ENCODE results near the gene TTI1. TPM values are rescaled to one million over a fixed set of nuclear protein-coding genes. Genes with fewer than 3 reads are reported as not detected.
A peak's percentile ranks its signal among the peaks of the same experiment; 100 is the strongest.

Gene TTI1
- total and polyA plus RNA-seq, 3 experiments from 2014 or later = 16.7 to 41.6 (median 40.5) TPM

DNA sequence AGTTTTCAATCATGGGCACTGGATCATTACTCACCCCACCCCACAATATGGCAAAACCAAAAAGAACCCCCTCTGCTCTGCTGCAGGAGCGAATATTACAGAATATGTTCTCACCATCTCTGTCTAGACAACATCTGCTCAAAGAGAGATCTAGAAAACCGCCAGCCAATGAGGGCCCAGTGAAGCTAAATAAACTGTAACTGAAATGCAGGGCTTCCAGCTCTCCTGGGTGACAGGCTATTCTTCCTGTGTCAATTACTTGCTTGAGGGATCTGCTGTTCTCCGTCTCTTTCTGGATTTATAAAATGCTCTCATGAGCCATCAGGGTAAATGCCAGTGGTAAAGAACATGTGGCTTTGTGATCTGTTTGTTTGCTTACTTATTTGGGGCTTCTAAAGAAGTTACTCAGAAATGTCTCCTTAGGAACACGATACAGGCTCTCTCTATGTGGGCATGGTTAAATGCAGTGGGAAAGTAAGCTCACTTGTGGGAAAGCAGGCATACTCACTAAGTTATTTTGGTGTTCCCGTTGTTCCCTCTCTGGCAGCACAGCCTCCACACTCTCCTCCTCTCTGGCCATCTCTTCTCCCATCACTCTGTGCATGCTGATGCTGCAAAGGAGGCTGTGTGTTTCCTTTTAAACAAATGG lies 44.8 kb downstream of the TTI1 start:
- H3K4me1 ChIP-seq (ENCODE audit: insufficient read depth, low read length) = peaks cover 9% of the 10 kb centered on the region
- ChIA-PET CTCF (no interaction called here), POLR2A (no interaction called here)
- Mint-ChIP-seq H3K36me3 (peaks cover 8 to 87% (median 27%) of the 10 kb centered on the region in 3 donors), H3K27ac (peak overlapping the region in 1 of 8 donors; percentile 2), H3K4me1 (peaks cover 23 to 24% (median 24%) of the 10 kb centered on the region in 3 donors), H3K4me3 (no peak overlapping the region), H3K9me3 (no peaks in the 10 kb centered on the region), H3K27me3 (no peaks in the 10 kb centered on the region)
- no peak for DNase-seq
- H3K9me3 ChIP-seq (ENCODE audit: low read length) = no peaks in the 10 kb centered on the region
- no peak overlapping the region for H3K4me3 ChIP-seq (ENCODE audit: low read length)
- H3K36me3 ChIP-seq (ENCODE audit: insufficient read depth, low read length) = peaks cover 18% of the 10 kb centered on the region
- no peaks in the 10 kb centered on the region for H3K27me3 ChIP-seq (ENCODE audit: insufficient read depth, low read length, poor library complexity, severe bottlenecking)
- no peak overlapping the region for H3K27ac ChIP-seq (ENCODE audit: low read depth, low read length)

GRCh38 chr20:37987602-37988290 lies 45.5 kb downstream of the TTI1 start:
- Mint-ChIP-seq H3K27ac (no peak overlapping the region), H3K36me3 (peaks cover 9 to 89% (median 28%) of the 10 kb centered on the region in 3 donors), H3K4me3 (peak overlapping the region in 1 of 7 donors; percentile 61), H3K4me1 (peaks cover 23 to 24% (median 24%) of the 10 kb centered on the region in 3 donors), H3K9me3 (no peaks in the 10 kb centered on the region), H3K27me3 (no peaks in the 10 kb centered on the region)
- no peak for DNase-seq
- no peaks in the 10 kb centered on the region for H3K9me3 ChIP-seq (ENCODE audit: low read length)
- H3K27ac ChIP-seq (ENCODE audit: low read depth, low read length) = no peak overlapping the region
- POLR2A ChIA-PET = no interaction called here
- no peaks in the 10 kb centered on the region for H3K27me3 ChIP-seq (ENCODE audit: insufficient read depth, low read length, poor library complexity, severe bottlenecking)
- peaks cover 18% of the 10 kb centered on the region for H3K36me3 ChIP-seq (ENCODE audit: insufficient read depth, low read length)
- peaks cover 9% of the 10 kb centered on the region for H3K4me1 ChIP-seq (ENCODE audit: insufficient read depth, low read length)
- CTCF ChIA-PET = no interaction called here
- no peak overlapping the region for H3K4me3 ChIP-seq (ENCODE audit: low read length)

DNA sequence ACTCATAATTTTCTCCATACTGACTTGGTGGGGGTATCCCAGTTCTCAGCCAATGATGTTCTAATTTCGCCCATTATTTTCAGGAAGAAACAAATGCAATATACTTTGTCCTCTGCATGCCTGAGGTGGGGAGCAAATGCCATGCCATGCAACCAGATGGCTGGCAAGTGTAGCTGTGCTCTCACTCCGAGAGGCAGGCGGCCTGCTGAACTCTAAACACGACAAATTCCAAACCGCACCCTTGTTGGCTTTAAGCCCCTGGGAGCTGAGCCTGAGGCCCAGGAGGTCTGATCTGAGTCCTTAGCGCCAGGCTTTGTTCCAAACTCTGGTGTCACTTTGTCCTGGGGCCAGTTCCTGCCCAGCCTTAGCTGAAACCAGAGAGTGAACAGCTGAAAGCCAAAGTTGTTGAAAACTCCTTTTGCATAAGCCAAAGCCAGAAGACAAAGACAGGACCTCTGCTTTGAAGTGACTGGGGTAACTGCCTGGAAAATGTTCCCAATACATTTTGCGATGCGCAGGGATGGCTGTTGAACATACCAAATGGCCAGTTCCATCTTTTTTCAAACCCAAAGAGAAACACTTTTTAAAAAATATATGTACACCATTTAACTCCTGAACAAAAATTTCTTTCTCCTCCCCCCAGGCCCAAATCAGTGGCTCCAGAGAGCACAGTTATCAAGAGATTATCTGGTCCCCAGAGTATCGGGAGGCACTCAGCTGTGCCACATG lies 46.2 kb downstream of the TTI1 start:
- H3K27me3 Mint-ChIP-seq = no peaks in the 10 kb centered on the region
- peak overlapping the region in 1 of 7 donors; percentile 61 for H3K4me3 Mint-ChIP-seq
- no peaks in the 10 kb centered on the region for H3K9me3 ChIP-seq (ENCODE audit: low read length)
- ChIA-PET POLR2A (no interaction called here), CTCF (no interaction called here)
- H3K4me1 ChIP-seq (ENCODE audit: insufficient read depth, low read length) = peaks cover 9% of the 10 kb centered on the region
- H3K36me3 Mint-ChIP-seq = peaks cover 15 to 92% (median 32%) of the 10 kb centered on the region in 3 donors
- no peaks in the 10 kb centered on the region for H3K9me3 Mint-ChIP-seq
- no peak for DNase-seq
- no peak overlapping the region for H3K27ac ChIP-seq (ENCODE audit: low read depth, low read length)
- no peak overlapping the region for H3K27ac Mint-ChIP-seq
- H3K27me3 ChIP-seq (ENCODE audit: insufficient read depth, low read length, poor library complexity, severe bottlenecking) = no peaks in the 10 kb centered on the region
- H3K4me3 ChIP-seq (ENCODE audit: low read length) = no peak overlapping the region
- peaks cover 23 to 24% (median 24%) of the 10 kb centered on the region in 3 donors for H3K4me1 Mint-ChIP-seq
- H3K36me3 ChIP-seq (ENCODE audit: insufficient read depth, low read length) = peaks cover 18% of the 10 kb centered on the region

DNA sequence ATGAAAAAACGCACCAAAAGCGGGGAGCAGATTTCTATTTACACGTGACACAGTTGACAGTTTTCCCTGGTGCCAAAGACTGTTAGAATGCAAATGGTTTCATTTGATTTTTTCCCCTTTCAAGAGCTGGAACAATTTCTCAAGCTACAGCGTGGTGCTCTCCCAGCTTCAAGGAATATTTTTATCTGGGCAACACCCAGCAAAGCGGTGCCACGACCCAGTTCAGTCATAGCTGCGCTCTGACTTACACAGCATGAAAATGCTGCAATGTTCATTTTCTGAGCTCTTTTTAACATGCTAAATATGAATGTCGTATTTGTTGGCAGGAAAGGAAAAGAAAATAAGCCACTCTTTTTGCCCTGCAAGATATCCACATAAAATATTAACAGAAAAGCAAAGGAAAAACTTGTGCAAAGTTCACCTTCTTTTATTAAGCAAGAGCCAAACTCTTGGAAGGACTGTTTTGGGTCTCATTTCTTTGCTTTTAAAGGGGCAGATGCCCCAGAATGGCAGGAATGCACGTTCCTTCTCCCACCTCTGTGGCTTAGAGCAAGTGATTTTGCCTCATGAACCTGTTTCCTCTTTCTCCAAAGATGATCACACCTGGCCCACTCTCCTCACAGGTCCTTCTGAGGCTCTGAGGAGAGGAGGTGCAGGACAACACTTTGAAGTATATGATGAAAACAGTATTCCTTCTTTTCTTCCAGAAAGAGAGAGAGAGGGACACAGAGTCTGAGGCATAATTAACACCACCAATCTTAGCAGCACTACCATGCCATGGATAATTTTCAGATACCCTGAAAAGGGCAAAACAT lies 47.0 kb downstream of the TTI1 start:
- peaks cover 21 to 92% (median 34%) of the 10 kb centered on the region in 3 donors for H3K36me3 Mint-ChIP-seq
- DNase-seq = no peak
- H3K27me3 ChIP-seq (ENCODE audit: insufficient read depth, low read length, poor library complexity, severe bottlenecking) = no peaks in the 10 kb centered on the region
- CTCF ChIA-PET = no interaction called here
- H3K9me3 Mint-ChIP-seq = no peaks in the 10 kb centered on the region
- H3K4me1 ChIP-seq (ENCODE audit: insufficient read depth, low read length) = peaks cover 8% of the 10 kb centered on the region
- H3K9me3 ChIP-seq (ENCODE audit: low read length) = no peaks in the 10 kb centered on the region
- POLR2A ChIA-PET = no interaction called here
- no peaks in the 10 kb centered on the region for H3K27me3 Mint-ChIP-seq
- no peak overlapping the region for H3K27ac ChIP-seq (ENCODE audit: low read depth, low read length)
- H3K27ac Mint-ChIP-seq = peak overlapping the region in 1 of 8 donors; percentile 17
- no peak overlapping the region for H3K4me3 Mint-ChIP-seq
- H3K4me3 ChIP-seq (ENCODE audit: low read length) = no peak overlapping the region
- peaks cover 13% of the 10 kb centered on the region for H3K36me3 ChIP-seq (ENCODE audit: insufficient read depth, low read length)
- peaks cover 17 to 18% (median 18%) of the 10 kb centered on the region in 3 donors for H3K4me1 Mint-ChIP-seq

DNA sequence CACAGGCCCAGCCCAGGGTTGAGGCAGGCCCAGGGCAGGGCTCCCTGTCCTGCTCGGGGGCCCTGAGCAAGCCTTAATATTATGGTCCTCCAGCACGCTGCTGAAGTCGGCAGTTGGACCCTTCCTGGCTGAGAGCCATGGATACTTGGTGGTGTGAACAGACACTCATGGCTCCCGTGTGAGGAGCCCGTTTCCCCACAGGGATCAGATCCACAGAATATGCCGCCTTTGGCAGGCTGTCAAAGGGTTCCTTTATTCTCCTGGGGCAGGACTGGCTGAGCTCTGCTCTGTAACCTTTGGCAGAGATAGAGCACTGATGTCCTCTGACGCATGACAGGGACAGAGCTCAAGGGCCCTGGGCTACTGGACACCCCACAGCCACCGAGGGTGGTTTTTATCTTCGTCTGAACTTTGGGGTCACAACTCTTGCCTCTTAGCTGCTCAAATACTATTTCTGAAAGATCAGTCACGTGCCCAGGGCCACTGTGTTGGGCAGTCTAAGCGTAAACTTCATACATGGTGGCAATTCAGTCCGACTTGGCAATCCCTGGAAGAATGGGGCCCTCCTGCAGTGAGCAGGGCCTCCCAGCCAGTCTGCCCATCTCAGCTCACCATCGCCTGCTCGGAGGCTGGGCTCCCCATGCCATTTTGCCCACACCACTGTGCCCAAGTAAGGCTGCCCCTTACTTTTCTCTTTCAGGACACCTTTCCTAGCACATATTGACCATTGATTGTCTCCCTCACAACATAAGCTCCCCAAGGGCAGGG lies 49.1 kb downstream of the TTI1 start:
- no peak for DNase-seq
- Mint-ChIP-seq H3K36me3 (peaks cover 21 to 80% (median 30%) of the 10 kb centered on the region in 3 donors), H3K4me3 (no peak overlapping the region), H3K4me1 (no peaks in the 10 kb centered on the region), H3K9me3 (no peaks in the 10 kb centered on the region), H3K27me3 (no peaks in the 10 kb centered on the region), H3K27ac (peak overlapping the region in 1 of 8 donors; percentile 91)
- POLR2A ChIA-PET = no interaction called here
- Histone ChIP-seq H3K4me1 (ENCODE audit: insufficient read depth, low read length) (no peaks in the 10 kb centered on the region), H3K9me3 (ENCODE audit: low read length) (no peaks in the 10 kb centered on the region), H3K36me3 (ENCODE audit: insufficient read depth, low read length) (peaks cover 9% of the 10 kb centered on the region), H3K27ac (ENCODE audit: low read depth, low read length) (no peak overlapping the region), H3K4me3 (ENCODE audit: low read length) (no peak overlapping the region), H3K27me3 (ENCODE audit: insufficient read depth, low read length, poor library complexity, severe bottlenecking) (no peaks in the 10 kb centered on the region)
- CTCF ChIA-PET = interaction anchor here (1.0 kb wide), 1 partner anchor 11 kb away, joined by 3 read pairs; no protein-coding TSS in a partner anchor

- H3K36me3 ChIP-seq (ENCODE audit: insufficient read depth, low read length) = peaks cover 9% of the 10 kb centered on the region
- POLR2A ChIA-PET = no interaction called here
These were observed 50.0 kb downstream of the TTI1 start for GRCh38 chr20:37983286-37983685.

GRCh38 chr20:37981568-37981967 lies 51.7 kb downstream of the TTI1 start:
- no peaks in the 10 kb centered on the region for H3K9me3 ChIP-seq (ENCODE audit: low read length)
- H3K4me1 ChIP-seq (ENCODE audit: insufficient read depth, low read length) = no peaks in the 10 kb centered on the region
- no peak overlapping the region for H3K27ac ChIP-seq (ENCODE audit: low read depth, low read length)
- CTCF ChIA-PET = interaction anchor here (1.5 kb wide), 1 partner anchor 23 kb away, joined by 3 read pairs; no protein-coding TSS in a partner anchor
- H3K9me3 Mint-ChIP-seq = no peaks in the 10 kb centered on the region
- H3K4me3 Mint-ChIP-seq = no peak overlapping the region
- no peak for DNase-seq
- H3K4me1 Mint-ChIP-seq = peaks cover 0 to 1% (median 0%) of the 10 kb centered on the region in 3 donors
- peaks cover 3% of the 10 kb centered on the region for H3K36me3 ChIP-seq (ENCODE audit: insufficient read depth, low read length)
- POLR2A ChIA-PET = no interaction called here
- H3K36me3 Mint-ChIP-seq = peaks cover 16 to 59% (median 17%) of the 10 kb centered on the region in 3 donors
- H3K27me3 ChIP-seq (ENCODE audit: insufficient read depth, low read length, poor library complexity, severe bottlenecking) = no peaks in the 10 kb centered on the region
- no peak overlapping the region for H3K4me3 ChIP-seq (ENCODE audit: low read length)
- H3K27me3 Mint-ChIP-seq = no peaks in the 10 kb centered on the region
- H3K27ac Mint-ChIP-seq = peak overlapping the region in 1 of 8 donors; percentile 58

More at GRCh38 chr20:37983286-37983685, 50.0 kb downstream of the TTI1 start:
- Histone ChIP-seq H3K9me3 (ENCODE audit: low read length) (no peaks in the 10 kb centered on the region), H3K4me1 (ENCODE audit: insufficient read depth, low read length) (no peaks in the 10 kb centered on the region), H3K27ac (ENCODE audit: low read depth, low read length) (no peak overlapping the region), H3K4me3 (ENCODE audit: low read length) (no peak overlapping the region), H3K27me3 (ENCODE audit: insufficient read depth, low read length, poor library complexity, severe bottlenecking) (no peaks in the 10 kb centered on the region)
- H3K9me3 Mint-ChIP-seq = no peaks in the 10 kb centered on the region
- no peak overlapping the region for H3K27ac Mint-ChIP-seq
- H3K4me1 Mint-ChIP-seq = no peaks in the 10 kb centered on the region
- no peak overlapping the region for H3K4me3 Mint-ChIP-seq
- no peaks in the 10 kb centered on the region for H3K27me3 Mint-ChIP-seq
- DNase-seq = no peak
- CTCF ChIA-PET = no interaction called here
- H3K36me3 Mint-ChIP-seq = peaks cover 16 to 72% (median 21%) of the 10 kb centered on the region in 3 donors
